GM18873 (cell line): Measurements from ENCODE around the gene LRRC4C.

Experiments
- ATAC-seq: cut with Tn5 transposase; IDR thresholded peaks from one replicate; pipeline ENCODE4 v1.9.1; 2021; ENCODE audit warnings: mild to moderate bottlenecking, moderate library complexity, moderate number of reproducible peaks; ENCODE audit not compliant: unreplicated experiment, low FRiP score

The LRRC4C gene

GRCh38 chr11:40162901-40163883 is 1296.3 kb downstream of the LRRC4C start:
- no peak for ATAC-seq

- ATAC-seq = no peak
Observed at GRCh38 chr11:40161854-40162410, 1297.5 kb downstream of the LRRC4C start.

GRCh38 chr11:40160418-40160817 is 1299.0 kb downstream of the LRRC4C start:
- no peak for ATAC-seq

GRCh38 chr11:40149721-40150120 is 1309.7 kb downstream of the LRRC4C start:
- no peak for ATAC-seq

GRCh38 chr11:40140560-40140959 is 1318.9 kb downstream of the LRRC4C start:
- no peak for ATAC-seq

GRCh38 chr11:40139536-40139935 is 1319.9 kb downstream of the LRRC4C start:
- ATAC-seq = no peak

- ATAC-seq = no peak
Observed at GRCh38 chr11:40139066-40139465, 1320.4 kb downstream of the LRRC4C start.

GRCh38 chr11:40134820-40135570 is 1324.5 kb downstream of the LRRC4C start:
- ATAC-seq = no peak

- no peak for ATAC-seq
Observed at GRCh38 chr11:40133498-40133897, 1326.0 kb downstream of the LRRC4C start.

- ATAC-seq = no peak
Observed at GRCh38 chr11:40132912-40133311, 1326.5 kb downstream of the LRRC4C start.

GRCh38 chr11:40130427-40130826 is 1329.0 kb downstream of the LRRC4C start:
- ATAC-seq = no peak

- no peak for ATAC-seq
Observed at GRCh38 chr11:40129266-40129665, 1330.2 kb downstream of the LRRC4C start.

GRCh38 chr11:40125054-40125453 is 1334.4 kb downstream of the LRRC4C start:
- no peak for ATAC-seq

GRCh38 chr11:40119661-40120060 is 1339.8 kb downstream of the LRRC4C start:
- ATAC-seq = no peak

GRCh38 chr11:40118780-40119179 is 1340.7 kb downstream of the LRRC4C start:
- no peak for ATAC-seq

GRCh38 chr11:40118026-40118425 is 1341.4 kb downstream of the LRRC4C start:
- no peak for ATAC-seq

GRCh38 chr11:40104941-40105550 is 1354.4 kb downstream of the LRRC4C start:
- ATAC-seq = no peak

- ATAC-seq = no peak
Observed at GRCh38 chr11:40100781-40101180, 1358.7 kb downstream of the LRRC4C start.

- no peak for ATAC-seq
Observed at GRCh38 chr11:40100162-40100553, 1359.3 kb downstream of the LRRC4C start.

GRCh38 chr11:40099426-40100161 is 1359.9 kb downstream of the LRRC4C start:
- no peak for ATAC-seq
